RWPE1 (cell line): Measurements from ENCODE around the gene CDKAL1.

Experiments
- CTCF ChIA-PET: fragments of 350-600 bp; sonication (Branson Sonifier 250); formaldehyde crosslinking; extraction: SDS; loops from one replicate; lab custom pipeline; 2021; lab: Yijun Ruan, JAX
- POLR2A ChIA-PET: fragments of 400-600 bp; formaldehyde crosslinking; extraction: SDS; loops from one replicate; lab custom pipeline; 2020; ENCODE audit warnings: antibody characterized with exemption; ENCODE audit not compliant: low non-redundant PET; lab: Yijun Ruan, JAX
- DNase-seq: peaks from one replicate; pipeline ENCODE4 v3.0.0; 2012; ENCODE audit warnings: low spot score
- H3K27ac ChIP-seq: fragments of 450-650 bp; 2 replicates; pipeline ENCODE4 v1.5.1; 2017
- TF ChIP-seq, protein P1 (sequence below): fragments of 450-650 bp; conservative IDR thresholded peaks from 2 replicates; pipeline ENCODE4 v1.5.1; 2017; ENCODE audit warnings: low read depth, mild to moderate bottlenecking

The CDKAL1 gene

DNA sequence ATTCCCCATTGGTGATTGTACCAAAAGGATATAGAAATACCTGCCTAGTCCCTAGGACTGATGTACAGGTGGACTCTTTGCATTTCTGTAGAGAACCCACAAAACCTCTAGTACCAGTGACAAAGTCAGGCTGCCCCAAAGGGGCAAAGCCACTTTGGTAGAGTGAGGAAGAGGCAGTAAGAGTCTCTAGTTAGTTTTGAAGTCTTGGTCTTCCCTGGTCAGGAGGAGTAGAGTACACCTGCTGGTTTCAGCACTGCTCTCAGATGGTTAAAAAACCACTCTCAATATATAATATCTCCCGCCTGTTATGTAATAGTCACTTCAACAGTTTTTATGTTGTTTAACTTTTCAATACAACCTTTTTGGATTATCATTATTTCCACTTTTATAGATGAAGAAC is 344.9 kb downstream of the CDKAL1 start:
- TF ChIP-seq, protein P1, sequence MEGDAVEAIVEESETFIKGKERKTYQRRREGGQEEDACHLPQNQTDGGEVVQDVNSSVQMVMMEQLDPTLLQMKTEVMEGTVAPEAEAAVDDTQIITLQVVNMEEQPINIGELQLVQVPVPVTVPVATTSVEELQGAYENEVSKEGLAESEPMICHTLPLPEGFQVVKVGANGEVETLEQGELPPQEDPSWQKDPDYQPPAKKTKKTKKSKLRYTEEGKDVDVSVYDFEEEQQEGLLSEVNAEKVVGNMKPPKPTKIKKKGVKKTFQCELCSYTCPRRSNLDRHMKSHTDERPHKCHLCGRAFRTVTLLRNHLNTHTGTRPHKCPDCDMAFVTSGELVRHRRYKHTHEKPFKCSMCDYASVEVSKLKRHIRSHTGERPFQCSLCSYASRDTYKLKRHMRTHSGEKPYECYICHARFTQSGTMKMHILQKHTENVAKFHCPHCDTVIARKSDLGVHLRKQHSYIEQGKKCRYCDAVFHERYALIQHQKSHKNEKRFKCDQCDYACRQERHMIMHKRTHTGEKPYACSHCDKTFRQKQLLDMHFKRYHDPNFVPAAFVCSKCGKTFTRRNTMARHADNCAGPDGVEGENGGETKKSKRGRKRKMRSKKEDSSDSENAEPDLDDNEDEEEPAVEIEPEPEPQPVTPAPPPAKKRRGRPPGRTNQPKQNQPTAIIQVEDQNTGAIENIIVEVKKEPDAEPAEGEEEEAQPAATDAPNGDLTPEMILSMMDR: no peak
- POLR2A ChIA-PET: no interaction called here
- CTCF ChIA-PET: no interaction called here
- no peak overlapping the region for H3K27ac ChIP-seq
- no peak for DNase-seq

DNA sequence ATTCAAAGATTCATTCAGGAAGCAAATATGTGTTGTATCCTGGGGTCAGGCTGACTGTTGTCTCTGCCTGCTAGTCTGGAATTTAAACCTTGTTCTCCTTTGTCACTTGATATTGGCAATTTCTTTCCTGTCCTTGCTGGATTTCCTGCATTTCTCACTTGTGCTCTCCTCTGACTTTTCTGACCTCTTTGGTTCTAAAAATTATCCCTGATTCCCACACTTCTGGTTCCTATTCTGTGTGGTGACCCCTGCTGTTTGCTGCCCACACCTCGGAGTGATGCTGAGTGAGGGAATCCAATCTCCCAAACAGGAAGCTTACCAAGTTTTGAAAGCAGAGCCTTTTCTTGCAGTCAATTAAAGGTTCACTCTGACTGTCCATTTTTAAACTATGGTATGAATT is 345.3 kb downstream of the CDKAL1 start:
- TF ChIP-seq, protein P1: no peak
- ChIA-PET CTCF (no interaction called here), POLR2A (no interaction called here)
- no peak overlapping the region for H3K27ac ChIP-seq
- no peak for DNase-seq

DNA sequence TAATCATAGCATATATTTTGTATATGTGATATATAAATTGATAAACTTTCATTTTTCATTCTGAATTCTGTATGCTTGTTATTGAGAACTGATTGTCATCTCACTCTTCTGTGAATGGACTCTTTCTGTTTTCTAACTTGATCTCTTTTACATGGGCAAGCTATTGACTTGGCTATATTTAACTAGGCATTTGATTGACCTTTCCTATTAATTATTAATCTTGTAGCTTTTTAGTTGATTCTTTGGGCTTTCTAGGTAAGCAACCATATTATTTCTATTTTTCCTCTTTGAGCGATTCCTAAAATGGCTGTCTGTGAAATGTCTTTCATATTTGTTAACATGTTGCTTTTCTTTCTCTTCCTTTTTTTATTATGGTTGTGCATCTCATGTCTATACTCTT is 347.1 kb downstream of the CDKAL1 start:
- CTCF ChIA-PET: no interaction called here
- POLR2A ChIA-PET: no interaction called here
- TF ChIP-seq, protein P1: no peak
- DNase-seq: no peak
- no peak overlapping the region for H3K27ac ChIP-seq

DNA sequence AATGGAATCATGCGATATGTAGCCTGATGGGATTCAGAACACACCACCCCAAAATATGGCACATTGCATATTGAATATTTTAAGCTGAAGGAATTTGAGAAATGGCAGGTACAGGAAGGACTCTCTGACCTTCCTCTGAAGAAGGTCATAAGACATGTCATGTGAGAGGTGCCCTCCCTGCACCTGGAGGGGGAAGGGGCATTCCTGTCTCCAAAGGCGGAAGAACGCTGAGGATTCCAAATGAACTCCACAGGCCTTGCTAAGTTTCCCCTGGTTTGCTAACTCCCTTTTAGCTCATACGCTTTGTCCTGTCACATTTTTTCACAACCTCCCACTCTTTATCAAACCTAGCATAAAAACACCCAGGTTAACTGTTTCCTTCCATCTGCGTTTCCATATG is 347.8 kb downstream of the CDKAL1 start:
- H3K27ac ChIP-seq: no peak overlapping the region
- CTCF ChIA-PET: no interaction called here
- POLR2A ChIA-PET: no interaction called here
- TF ChIP-seq, protein P1: no peak
- DNase-seq: no peak

DNA sequence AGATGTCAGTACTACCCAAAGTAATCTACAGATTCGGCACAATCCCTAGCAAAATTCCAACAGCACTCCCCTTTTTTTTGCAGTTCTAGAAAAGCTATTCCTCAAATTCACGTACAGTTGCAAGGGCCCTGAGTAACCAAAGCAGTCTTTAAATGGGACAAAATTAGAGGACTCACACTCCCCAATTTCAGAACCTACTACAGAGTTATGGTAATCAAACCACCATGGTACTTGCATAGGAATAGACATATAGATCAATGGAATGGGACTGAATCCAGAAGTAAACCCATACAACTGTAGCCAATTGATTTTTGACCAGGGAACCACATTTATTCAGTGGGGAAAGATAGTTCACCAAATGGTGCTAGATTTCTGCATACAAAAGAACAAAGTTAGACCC is 350.8 kb downstream of the CDKAL1 start:
- DNase-seq: no peak
- POLR2A ChIA-PET: no interaction called here
- TF ChIP-seq, protein P1: no peak
- CTCF ChIA-PET: no interaction called here
- H3K27ac ChIP-seq: no peak overlapping the region

DNA sequence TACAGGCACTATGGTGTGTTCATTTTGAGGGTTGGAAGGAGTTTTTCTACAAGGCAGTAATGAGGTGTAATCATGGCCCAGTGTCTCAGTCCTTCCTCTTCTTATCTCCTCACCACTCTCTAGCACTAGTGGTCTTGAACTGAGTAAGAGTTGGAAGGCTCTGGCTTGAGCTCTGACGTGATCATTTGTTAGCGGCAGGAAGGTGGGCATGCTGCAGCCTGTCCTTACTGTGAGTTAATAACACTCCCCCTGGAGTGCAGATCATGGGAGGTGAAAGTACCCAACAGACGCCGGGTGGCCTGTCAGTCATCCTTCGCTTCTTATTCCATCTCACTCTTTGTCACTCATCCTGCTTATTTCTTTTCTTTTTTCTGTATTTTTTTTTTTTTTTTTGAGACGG is 356.9 kb downstream of the CDKAL1 start:
- TF ChIP-seq, protein P1: no peak
- H3K27ac ChIP-seq: no peak overlapping the region
- CTCF ChIA-PET: no interaction called here
- no peak for DNase-seq
- POLR2A ChIA-PET: no interaction called here

DNA sequence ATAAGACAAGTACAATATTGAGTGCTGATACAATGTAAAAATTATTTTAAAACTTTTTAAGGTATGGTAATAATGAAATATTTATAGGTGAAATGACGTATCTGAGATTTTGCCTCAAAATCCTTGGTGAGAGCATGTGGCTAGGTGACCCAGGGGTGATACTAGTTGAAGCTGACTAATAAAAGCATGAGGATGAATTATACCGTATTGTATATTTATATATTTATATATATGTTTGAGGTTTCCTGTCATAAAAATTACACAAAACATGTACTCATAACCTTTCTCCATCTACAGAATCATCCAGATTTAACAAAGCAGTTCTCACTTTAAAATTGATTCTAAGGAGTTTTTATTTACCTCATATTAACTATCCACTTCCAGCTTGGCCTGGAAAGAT is 358.1 kb downstream of the CDKAL1 start:
- ChIA-PET POLR2A (no interaction called here), CTCF (no interaction called here)
- no peak overlapping the region for H3K27ac ChIP-seq
- TF ChIP-seq, protein P1: no peak
- no peak for DNase-seq
